Measurements from ENCODE around the gene DLG2. TPM values are rescaled to one million over a fixed set of nuclear protein-coding genes. Genes with fewer than 3 reads are reported as not detected.

The DLG2 gene
- total RNA-seq, 2 experiments from 2014 or later: 1.3 to 1.7 TPM

GRCh38 chr11:83972536-83972935, 1654.6 kb downstream of the DLG2 start:
- H3K9me3 Mint-ChIP-seq: peaks cover 2% of the 10 kb centered on the region
- CTCF ChIA-PET: no interaction called here
- DNase-seq: no peak
- no peaks in the 10 kb centered on the region for H3K36me3 Mint-ChIP-seq (ENCODE audit: low read depth)
- POLR2A ChIA-PET: no interaction called here
- H3K4me3 Mint-ChIP-seq: no peak overlapping the region
- no peaks in the 10 kb centered on the region for H3K4me1 Mint-ChIP-seq
- H3K27ac Mint-ChIP-seq: no peak overlapping the region
- no peaks in the 10 kb centered on the region for H3K27me3 Mint-ChIP-seq

- Mint-ChIP-seq H3K36me3 (ENCODE audit: low read depth) (no peaks in the 10 kb centered on the region), H3K9me3 (peaks cover 2% of the 10 kb centered on the region), H3K4me3 (no peak overlapping the region), H3K4me1 (no peaks in the 10 kb centered on the region), H3K27me3 (no peaks in the 10 kb centered on the region), H3K27ac (no peak overlapping the region)
- CTCF ChIA-PET: no interaction called here
- POLR2A ChIA-PET: no interaction called here
- DNase-seq: no peak
Observed at GRCh38 chr11:83971063-83971462, 1656.1 kb downstream of the DLG2 start.

- Mint-ChIP-seq H3K27me3 (no peaks in the 10 kb centered on the region), H3K9me3 (peaks cover 2% of the 10 kb centered on the region), H3K4me1 (no peaks in the 10 kb centered on the region), H3K36me3 (ENCODE audit: low read depth) (no peaks in the 10 kb centered on the region), H3K27ac (no peak overlapping the region), H3K4me3 (no peak overlapping the region)
- ChIA-PET CTCF (no interaction called here), POLR2A (no interaction called here)
- no peak for DNase-seq
Observed at GRCh38 chr11:83970061-83970671, 1657.0 kb downstream of the DLG2 start.

- H3K4me3 Mint-ChIP-seq: no peak overlapping the region
- no peaks in the 10 kb centered on the region for H3K27me3 Mint-ChIP-seq
Observed at GRCh38 chr11:83957038-83957900, 1669.9 kb downstream of the DLG2 start.

GRCh38 chr11:83956119-83956697, 1670.9 kb downstream of the DLG2 start:
- Mint-ChIP-seq H3K27me3 (no peaks in the 10 kb centered on the region), H3K4me1 (no peaks in the 10 kb centered on the region), H3K36me3 (ENCODE audit: low read depth) (no peaks in the 10 kb centered on the region), H3K4me3 (no peak overlapping the region), H3K27ac (no peak overlapping the region), H3K9me3 (peaks cover 3% of the 10 kb centered on the region)
- ChIA-PET CTCF (no interaction called here), POLR2A (no interaction called here)
- DNase-seq: no peak

More at GRCh38 chr11:83957038-83957900, 1669.9 kb downstream of the DLG2 start:
- no peak overlapping the region for H3K27ac Mint-ChIP-seq
- no peaks in the 10 kb centered on the region for H3K36me3 Mint-ChIP-seq (ENCODE audit: low read depth)
- ChIA-PET CTCF (no interaction called here), POLR2A (no interaction called here)
- DNase-seq: no peak
- H3K4me1 Mint-ChIP-seq: no peaks in the 10 kb centered on the region
- peaks cover 3% of the 10 kb centered on the region for H3K9me3 Mint-ChIP-seq

GRCh38 chr11:83954780-83955179, 1672.4 kb downstream of the DLG2 start:
- H3K4me1 Mint-ChIP-seq: no peaks in the 10 kb centered on the region
- H3K27me3 Mint-ChIP-seq: no peaks in the 10 kb centered on the region
- ChIA-PET CTCF (no interaction called here), POLR2A (no interaction called here)
- peaks cover 3% of the 10 kb centered on the region for H3K9me3 Mint-ChIP-seq
- no peak overlapping the region for H3K4me3 Mint-ChIP-seq
- no peak for DNase-seq
- H3K36me3 Mint-ChIP-seq (ENCODE audit: low read depth): no peaks in the 10 kb centered on the region
- no peak overlapping the region for H3K27ac Mint-ChIP-seq

- H3K4me3 Mint-ChIP-seq: no peak overlapping the region
- H3K27me3 Mint-ChIP-seq: no peaks in the 10 kb centered on the region
- H3K27ac Mint-ChIP-seq: no peak overlapping the region
- no peaks in the 10 kb centered on the region for H3K9me3 Mint-ChIP-seq
- H3K36me3 Mint-ChIP-seq (ENCODE audit: low read depth): no peaks in the 10 kb centered on the region
- no peaks in the 10 kb centered on the region for H3K4me1 Mint-ChIP-seq
- POLR2A ChIA-PET: no interaction called here
- no peak for DNase-seq
- CTCF ChIA-PET: no interaction called here
Observed at GRCh38 chr11:83951521-83951920, 1675.6 kb downstream of the DLG2 start.

- Mint-ChIP-seq H3K27ac (no peak overlapping the region), H3K4me3 (no peak overlapping the region), H3K36me3 (ENCODE audit: low read depth) (no peaks in the 10 kb centered on the region), H3K27me3 (no peaks in the 10 kb centered on the region), H3K9me3 (peaks cover 4% of the 10 kb centered on the region), H3K4me1 (no peaks in the 10 kb centered on the region)
- ChIA-PET POLR2A (no interaction called here), CTCF (no interaction called here)
- DNase-seq: no peak
Observed at GRCh38 chr11:83948200-83948599, 1678.9 kb downstream of the DLG2 start.

- Mint-ChIP-seq H3K27ac (no peak overlapping the region), H3K36me3 (ENCODE audit: low read depth) (no peaks in the 10 kb centered on the region), H3K4me1 (no peaks in the 10 kb centered on the region)
Observed at GRCh38 chr11:83945976-83946375, 1681.2 kb downstream of the DLG2 start.

GRCh38 chr11:83941050-83941449, 1686.1 kb downstream of the DLG2 start:
- no peaks in the 10 kb centered on the region for H3K36me3 Mint-ChIP-seq (ENCODE audit: low read depth)
- H3K9me3 Mint-ChIP-seq: peaks cover 7% of the 10 kb centered on the region
- POLR2A ChIA-PET: no interaction called here
- no peaks in the 10 kb centered on the region for H3K27me3 Mint-ChIP-seq
- no peaks in the 10 kb centered on the region for H3K4me1 Mint-ChIP-seq
- CTCF ChIA-PET: no interaction called here
- no peak overlapping the region for H3K27ac Mint-ChIP-seq
- DNase-seq: no peak
- no peak overlapping the region for H3K4me3 Mint-ChIP-seq

More at GRCh38 chr11:83945976-83946375, 1681.2 kb downstream of the DLG2 start:
- ChIA-PET POLR2A (no interaction called here), CTCF (no interaction called here)
- H3K9me3 Mint-ChIP-seq: peaks cover 7% of the 10 kb centered on the region
- no peak overlapping the region for H3K4me3 Mint-ChIP-seq
- DNase-seq: no peak
- no peaks in the 10 kb centered on the region for H3K27me3 Mint-ChIP-seq

- Mint-ChIP-seq H3K36me3 (ENCODE audit: low read depth) (no peaks in the 10 kb centered on the region), H3K9me3 (peaks cover 4% of the 10 kb centered on the region), H3K4me3 (no peak overlapping the region), H3K27ac (no peak overlapping the region), H3K27me3 (no peaks in the 10 kb centered on the region), H3K4me1 (no peaks in the 10 kb centered on the region)
- DNase-seq: no peak
- ChIA-PET CTCF (no interaction called here), POLR2A (no interaction called here)
Observed at GRCh38 chr11:83938148-83938547, 1689.0 kb downstream of the DLG2 start.

GRCh38 chr11:83933008-83933407, 1694.1 kb downstream of the DLG2 start:
- no peaks in the 10 kb centered on the region for H3K9me3 Mint-ChIP-seq
- H3K36me3 Mint-ChIP-seq (ENCODE audit: low read depth): no peaks in the 10 kb centered on the region
- ChIA-PET POLR2A (no interaction called here), CTCF (no interaction called here)
- no peak overlapping the region for H3K4me3 Mint-ChIP-seq
- H3K27me3 Mint-ChIP-seq: no peaks in the 10 kb centered on the region
- no peak for DNase-seq
- H3K4me1 Mint-ChIP-seq: no peaks in the 10 kb centered on the region
- H3K27ac Mint-ChIP-seq: no peak overlapping the region

GRCh38 chr11:83927422-83927821, 1699.7 kb downstream of the DLG2 start:
- no peaks in the 10 kb centered on the region for H3K36me3 Mint-ChIP-seq (ENCODE audit: low read depth)
- no peaks in the 10 kb centered on the region for H3K4me1 Mint-ChIP-seq
- DNase-seq: no peak
- no peaks in the 10 kb centered on the region for H3K27me3 Mint-ChIP-seq
- CTCF ChIA-PET: no interaction called here
- H3K9me3 Mint-ChIP-seq: no peaks in the 10 kb centered on the region
- no peak overlapping the region for H3K27ac Mint-ChIP-seq
- H3K4me3 Mint-ChIP-seq: no peak overlapping the region
- POLR2A ChIA-PET: no interaction called here

Data from activated CD4-positive, alpha-beta memory T cell treated with anti-CD3 and anti-CD28 coated beads, Interleukin-2, amount 10 ng/mL, durations not matched to agents 7 days and 5 days (primary cell).